Activated CD4-positive, alpha-beta T cell treated with anti-CD3 and anti-CD28 coated beads for 48 hours (primary cell): ENCODE measurements around the gene TPPP3.
A peak's percentile ranks its signal among the peaks of the same experiment; 100 is the strongest.
"Not testable (repeated sequence)": the region's sequence is repeated elsewhere in the genome, so short reads cannot be mapped to it uniquely, and the experiment has no call there.

ENCODE experiments used
- DNase-seq: peaks from one replicate; pipeline ENCODE4 v3.0.0-alpha.2; 2020

The TPPP3 gene

GRCh38 chr16:67425580-67425979 lies 32.3 kb upstream of the TPPP3 start:
- DNase-seq = no peak

GRCh38 chr16:67425061-67425460 lies 31.8 kb upstream of the TPPP3 start:
- DNase-seq = no peak

- DNase-seq = no peak
These were observed 30.9 kb upstream of the TPPP3 start for GRCh38 chr16:67424261-67424615.

DNA sequence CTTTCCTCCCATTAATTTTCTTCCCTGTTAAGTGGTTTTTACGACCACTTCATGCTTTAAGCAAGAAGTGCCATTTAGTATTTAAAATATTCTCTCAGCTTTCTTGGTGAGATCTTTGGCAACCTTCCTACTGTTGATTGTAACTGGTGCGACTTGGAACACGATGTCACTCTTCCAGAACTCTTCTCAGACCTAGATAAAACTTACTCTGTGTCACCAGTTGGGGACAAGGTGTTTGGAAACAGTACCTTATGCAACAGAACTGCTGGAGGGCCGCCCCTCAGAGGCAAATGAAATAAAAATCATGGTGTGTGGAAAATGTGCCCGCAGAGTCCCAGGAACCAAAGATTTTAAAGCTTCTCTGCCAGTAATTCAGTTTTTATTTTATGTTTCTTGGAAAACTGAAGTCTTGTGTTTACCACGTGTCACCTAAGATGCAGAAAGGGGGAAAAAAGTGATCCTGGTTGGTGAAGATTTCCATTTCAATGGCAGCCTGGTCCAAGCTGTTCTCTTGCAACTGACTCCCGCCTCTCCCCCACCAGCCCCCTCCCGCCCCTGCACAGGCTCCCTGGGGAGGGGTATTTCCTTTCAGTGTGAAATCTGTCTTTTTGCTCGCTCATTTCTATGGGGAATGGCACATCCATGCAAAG lies 30.4 kb upstream of the TPPP3 start:
- DNase-seq = no peak

- no peak for DNase-seq
These were observed 29.7 kb upstream of the TPPP3 start for GRCh38 chr16:67423015-67423414.

- no peak for DNase-seq
These were observed 27.7 kb upstream of the TPPP3 start for GRCh38 chr16:67421030-67421429.

- no peak for DNase-seq
These were observed 26.6 kb upstream of the TPPP3 start for GRCh38 chr16:67419931-67420330.

- DNase-seq = no peak
These were observed 26.2 kb upstream of the TPPP3 start for GRCh38 chr16:67419502-67419901.

GRCh38 chr16:67417333-67418061 lies 24.2 kb upstream of the TPPP3 start:
- no peak for DNase-seq

DNA sequence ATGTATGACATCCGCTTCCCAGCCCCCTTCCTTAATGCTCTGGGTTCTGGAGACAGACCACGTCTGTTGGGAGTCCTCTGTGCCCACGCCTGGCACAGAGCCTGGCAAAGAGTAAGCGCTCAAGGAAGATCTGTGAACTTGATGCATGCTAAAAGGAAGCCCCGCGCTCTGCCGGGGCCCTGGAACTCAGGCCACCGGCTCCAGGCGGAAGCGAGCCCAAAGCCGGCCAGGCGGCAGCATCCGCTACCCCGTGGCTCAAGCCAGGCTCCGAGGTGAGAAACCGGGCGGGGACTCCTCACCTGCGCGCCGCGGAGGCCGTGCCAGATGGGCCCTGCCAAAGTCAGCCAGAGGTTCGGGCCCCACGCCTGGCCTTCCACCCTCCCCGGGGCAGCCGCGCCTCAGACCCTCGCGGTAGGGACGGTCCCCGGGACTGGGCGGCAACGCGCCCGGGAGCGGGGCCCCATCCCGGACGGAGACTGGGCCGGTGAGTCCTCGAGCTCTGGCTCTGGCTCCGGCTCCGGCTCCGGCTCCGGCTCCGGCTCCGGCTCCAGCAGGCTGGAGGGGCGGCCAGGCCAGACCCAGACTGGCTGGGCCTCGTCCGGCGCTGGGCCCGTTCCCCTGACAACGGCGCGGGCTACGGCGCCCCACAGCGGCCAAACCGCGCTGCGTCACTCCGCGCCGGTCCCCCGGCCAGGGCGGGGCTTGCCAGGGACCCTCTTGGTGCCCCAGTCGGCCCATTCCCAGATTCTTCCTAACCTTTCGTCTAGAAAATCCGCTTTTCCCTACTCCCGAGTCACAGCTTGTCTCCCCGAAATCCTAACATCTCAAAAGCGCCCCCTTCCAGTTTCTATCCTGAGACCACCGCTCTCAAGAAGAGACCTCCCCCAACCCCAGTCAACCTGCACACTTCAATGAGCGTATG lies 22.8 kb upstream of the TPPP3 start, which contains the start of gene ZDHHC1:
Gene ZDHHC1 (minus strand): TSS at position 606 of the 922 bp plus-strand sequence. CDS start 8,702 bp downstream, outside the sequence.
- peak; percentile 61 for DNase-seq

GRCh38 chr16:67415421-67415820 lies 22.1 kb upstream of the TPPP3 start:
- DNase-seq = not testable (repeated sequence)

GRCh38 chr16:67413978-67414911 lies 20.9 kb upstream of the TPPP3 start:
- no peak for DNase-seq

GRCh38 chr16:67412294-67412693 lies 19.0 kb upstream of the TPPP3 start:
- DNase-seq = no peak

GRCh38 chr16:67411339-67411738 lies 18.0 kb upstream of the TPPP3 start:
- no peak for DNase-seq

DNA sequence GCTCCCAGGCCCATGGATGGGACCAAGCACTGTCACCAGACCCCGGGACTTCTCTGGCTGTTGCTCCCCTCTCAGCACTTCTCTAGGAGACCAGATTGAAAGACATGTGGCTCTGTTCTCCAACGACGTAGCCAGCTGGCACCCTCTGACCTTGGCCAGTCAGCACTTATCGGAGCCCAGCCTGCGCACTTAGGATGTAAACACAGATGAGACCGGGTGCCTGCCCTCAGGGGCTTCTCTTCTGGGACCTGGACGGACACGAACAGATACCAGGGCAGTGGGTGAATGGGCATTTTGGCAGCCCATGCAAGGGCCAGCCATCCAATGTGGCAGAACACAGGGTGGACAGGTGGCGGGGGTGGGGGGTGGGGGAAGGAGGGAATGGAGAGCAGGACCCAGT lies 16.3 kb upstream of the TPPP3 start:
- DNase-seq = no peak

DNA sequence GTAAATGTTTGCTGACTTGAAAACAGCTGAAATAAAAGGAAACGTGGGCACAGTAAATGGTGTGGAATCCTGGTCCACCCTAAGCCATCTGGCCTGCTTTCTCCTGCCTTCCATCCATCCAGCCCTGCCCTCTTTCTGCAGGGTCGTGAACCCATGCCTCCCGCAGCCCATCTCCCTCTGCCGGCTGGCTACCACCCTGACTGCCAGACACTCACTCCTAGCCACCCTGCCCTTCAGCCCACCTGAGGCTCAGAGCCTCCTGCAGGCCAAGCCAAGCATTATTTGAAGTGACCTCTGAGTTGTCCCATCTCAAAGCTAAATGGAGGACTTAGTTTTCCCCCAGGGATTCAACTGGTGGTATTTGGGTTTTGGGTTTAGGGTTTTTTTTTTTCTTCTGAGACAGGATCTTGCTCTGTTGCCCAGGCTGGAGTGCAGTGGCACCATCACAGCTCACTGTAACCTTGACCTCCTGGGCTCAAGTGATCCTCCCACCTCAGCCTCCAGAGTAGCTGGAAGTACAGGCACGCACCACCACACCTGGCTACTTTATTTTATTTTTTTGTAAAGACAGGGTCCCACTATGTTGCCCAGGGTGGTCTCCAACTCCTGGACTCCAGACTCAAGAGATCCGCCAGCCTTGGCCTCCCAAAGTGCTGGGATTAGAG lies 14.6 kb upstream of the TPPP3 start:
- no peak for DNase-seq

DNA sequence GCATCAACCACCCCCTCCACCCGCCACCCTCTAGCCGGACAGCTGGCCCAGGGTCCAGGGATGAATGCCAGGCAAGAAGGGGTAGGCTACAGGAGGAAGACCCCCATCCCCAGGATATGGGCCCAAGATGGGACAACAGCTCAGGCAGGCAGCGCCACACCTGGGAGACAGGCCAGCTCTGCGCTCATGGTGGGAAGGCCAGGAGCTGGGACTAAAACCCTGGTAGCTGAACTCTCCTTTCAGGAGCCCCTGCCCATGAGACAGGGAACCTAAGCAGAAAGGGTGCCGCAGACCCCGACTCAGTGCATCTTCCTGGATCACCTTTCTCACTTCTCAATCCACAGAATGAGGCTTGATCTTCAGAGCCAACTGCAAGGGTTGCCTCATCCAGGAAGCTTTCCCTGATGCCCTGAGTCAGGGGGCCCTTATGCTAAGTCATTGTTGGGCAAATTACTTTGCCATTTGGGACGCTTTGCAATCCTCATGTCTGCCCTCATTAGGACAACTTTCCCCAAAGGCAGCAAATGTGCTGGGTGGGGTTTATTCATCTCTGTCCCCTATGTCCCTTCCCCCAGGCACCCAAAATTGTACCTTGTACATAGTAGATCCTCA lies 14.0 kb upstream of the TPPP3 start:
- no peak for DNase-seq

DNA sequence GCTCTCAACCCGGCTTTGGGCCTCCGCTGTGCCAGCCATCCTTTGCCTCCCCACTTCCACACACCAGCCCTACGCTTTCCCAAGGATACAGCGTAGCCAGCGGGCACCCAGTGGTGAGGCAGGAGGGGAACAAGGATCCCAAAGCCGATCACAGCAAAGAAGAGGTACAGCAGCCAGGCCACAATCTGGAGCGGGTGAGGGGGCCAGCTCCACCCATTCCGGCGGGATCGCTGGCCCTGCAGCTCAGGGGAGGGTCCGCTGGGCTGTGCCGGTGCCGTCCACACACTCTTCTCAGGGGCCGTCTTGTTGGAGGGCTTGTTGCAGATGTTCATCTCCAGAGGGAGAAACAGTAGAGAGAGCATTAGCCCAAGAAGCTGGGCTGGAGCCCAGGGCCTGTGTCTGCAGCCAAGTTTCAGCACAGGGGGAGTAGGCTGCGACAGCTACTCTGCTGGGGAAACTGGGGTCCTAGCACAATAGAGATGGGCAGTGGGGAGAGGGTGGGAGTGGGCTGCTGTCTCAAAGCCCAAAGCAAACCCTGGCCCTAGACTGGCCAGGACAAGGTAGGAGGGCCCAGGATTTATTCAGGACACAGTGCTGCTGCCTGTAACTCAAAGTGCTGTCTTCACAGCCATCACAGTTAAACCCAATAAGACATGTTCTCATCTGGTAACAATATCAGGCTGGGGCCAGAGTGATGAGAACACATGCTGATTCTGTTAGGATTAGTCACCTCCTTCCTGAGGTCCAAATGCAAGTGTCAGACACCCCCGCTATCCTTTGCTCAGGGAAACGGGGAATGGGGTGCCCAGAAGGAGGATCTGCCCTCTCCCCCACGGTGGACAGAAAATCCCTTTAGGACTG lies 13.0 kb upstream of the TPPP3 start:
- no peak for DNase-seq

GRCh38 chr16:67405336-67405735 lies 12.0 kb upstream of the TPPP3 start:
- DNase-seq = no peak

GRCh38 chr16:67404740-67405226 lies 11.5 kb upstream of the TPPP3 start:
- DNase-seq = no peak
